Ascending aorta (tissue), 2 donors: Measurements from ENCODE around the gene CUTA. TPM values are rescaled to one million over a fixed set of nuclear protein-coding genes. Genes with fewer than 3 reads are reported as not detected.
A peak's percentile ranks its signal among the peaks of the same experiment; 100 is the strongest.

Experiments used
- DNase-seq, 2 donors: peaks; one replicate each; pipeline ENCODE4 v3.0.0-alpha.2; 2019; ENCODE audit warnings: low spot score in 2 of 2
- H3K27ac ChIP-seq, 2 donors: fragments of 200-600 bp; sonication (generic); one replicate each; pipeline ENCODE4 v1.5.1; 2016 to 2017; ENCODE audit warnings: mild to moderate bottlenecking in 1 of 2
- H3K27me3 ChIP-seq: fragments of 200-600 bp; sonication (generic); one replicate; pipeline ENCODE4 v1.5.1; 2017
- H3K36me3 ChIP-seq, 2 donors: fragments of 200-600 bp; sonication (generic); one replicate each; pipeline ENCODE4 v1.5.1; 2016
- H3K4me1 ChIP-seq, 2 donors: fragments of 200-600 bp; sonication (generic); one replicate each; pipeline ENCODE4 v1.5.1; 2016 to 2017; ENCODE audit warnings: mild to moderate bottlenecking in 1 of 2
- H3K4me3 ChIP-seq, 2 donors: fragments of 200-600 bp; sonication (generic); one replicate each; pipeline ENCODE4 v1.5.1; 2016 to 2017; ENCODE audit warnings: mild to moderate bottlenecking in 1 of 2
- H3K9me3 ChIP-seq, 2 donors: fragments of 200-600 bp; sonication (generic); one replicate each; pipeline ENCODE4 v1.5.1; 2016
- intact Hi-C: fragments of 100-400 bp; cut with DNase I; formaldehyde crosslinking; loops from one replicate; pipeline ENCODE4 v1.15.1; 2023
- total RNA-seq: library from RNA; depleted of rRNA; stranded (reverse); fragments of >200 nt; gene quantifications from one replicate; pipeline ENCODE4 v1.1.0, GENCODE V29; 2016
- TF ChIP-seq, protein P1 (sequence below), 3 experiments: fragments of 200-600 bp in 2 of 3; fragments of 450-650 bp in 1 of 3; sonication (generic) in 2 of 3; IDR thresholded peaks; one replicate each; pipeline ENCODE4 v1.5.1; 2016 to 2019; ENCODE audit warnings: antibody characterized with exemption in 3 of 3, mild to moderate bottlenecking in 1 of 3, moderate library complexity in 1 of 3

CUTA gene
- total RNA-seq, 1 donor from 2014 or later, result 77.2 TPM

- Histone ChIP-seq H3K27ac (peak within 1 kb of the TSS; percentile 95), H3K36me3 (peaks cover 8 to 12% of the 10 kb centered on the region in 2 donors), H3K9me3 (no peaks in the 10 kb centered on the region), H3K4me3 (peak within 1 kb of the TSS; percentile 69 to 77), H3K4me1 (peaks cover 19 to 44% of the 10 kb centered on the region in 2 donors), H3K27me3 (no peaks in the 10 kb centered on the region)
- peak in 1 of 2 donors; percentile 86 for DNase-seq
- TF ChIP-seq, protein P1, sequence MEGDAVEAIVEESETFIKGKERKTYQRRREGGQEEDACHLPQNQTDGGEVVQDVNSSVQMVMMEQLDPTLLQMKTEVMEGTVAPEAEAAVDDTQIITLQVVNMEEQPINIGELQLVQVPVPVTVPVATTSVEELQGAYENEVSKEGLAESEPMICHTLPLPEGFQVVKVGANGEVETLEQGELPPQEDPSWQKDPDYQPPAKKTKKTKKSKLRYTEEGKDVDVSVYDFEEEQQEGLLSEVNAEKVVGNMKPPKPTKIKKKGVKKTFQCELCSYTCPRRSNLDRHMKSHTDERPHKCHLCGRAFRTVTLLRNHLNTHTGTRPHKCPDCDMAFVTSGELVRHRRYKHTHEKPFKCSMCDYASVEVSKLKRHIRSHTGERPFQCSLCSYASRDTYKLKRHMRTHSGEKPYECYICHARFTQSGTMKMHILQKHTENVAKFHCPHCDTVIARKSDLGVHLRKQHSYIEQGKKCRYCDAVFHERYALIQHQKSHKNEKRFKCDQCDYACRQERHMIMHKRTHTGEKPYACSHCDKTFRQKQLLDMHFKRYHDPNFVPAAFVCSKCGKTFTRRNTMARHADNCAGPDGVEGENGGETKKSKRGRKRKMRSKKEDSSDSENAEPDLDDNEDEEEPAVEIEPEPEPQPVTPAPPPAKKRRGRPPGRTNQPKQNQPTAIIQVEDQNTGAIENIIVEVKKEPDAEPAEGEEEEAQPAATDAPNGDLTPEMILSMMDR (IDR thresholded peaks at IDR 0.05), result no peak
- intact Hi-C loops, result loop anchor here (5.0 to 10.0 kb wide), 5 partner anchors 148 to 1875 kb away; partner anchors contain the start of genes AGPAT1, ATP6V1G2, DDX39B and NFKBIL1
These were observed 1.9 kb upstream of the CUTA start, which contains the start of gene SYNGAP1 for GRCh38 chr6:33419580-33420490. Gene SYNGAP1, plus strand, starts transcription at chr6:33420065. Its CDS starts 200 bp downstream, at chr6:33420265.

- Histone ChIP-seq H3K4me3 (peak overlapping the region; percentile 69 to 77), H3K27ac (peak overlapping the region; percentile 95), H3K9me3 (no peaks in the 10 kb centered on the region), H3K4me1 (peaks cover 13 to 33% of the 10 kb centered on the region in 2 donors), H3K36me3 (peaks cover 19 to 22% of the 10 kb centered on the region in 2 donors), H3K27me3 (no peaks in the 10 kb centered on the region)
- TF ChIP-seq, protein P1 (IDR thresholded peaks at IDR 0.05), result no peak
- no peak for DNase-seq
- intact Hi-C loops, result loop anchor here (1.0 to 10.0 kb wide), 7 partner anchors 8 to 1874 kb away; partner anchors contain the start of genes AGPAT1, ATP6V1G2, DDX39B and NFKBIL1
These were observed 884 bp upstream of the CUTA start for GRCh38 chr6:33418690-33419291.

DNA sequence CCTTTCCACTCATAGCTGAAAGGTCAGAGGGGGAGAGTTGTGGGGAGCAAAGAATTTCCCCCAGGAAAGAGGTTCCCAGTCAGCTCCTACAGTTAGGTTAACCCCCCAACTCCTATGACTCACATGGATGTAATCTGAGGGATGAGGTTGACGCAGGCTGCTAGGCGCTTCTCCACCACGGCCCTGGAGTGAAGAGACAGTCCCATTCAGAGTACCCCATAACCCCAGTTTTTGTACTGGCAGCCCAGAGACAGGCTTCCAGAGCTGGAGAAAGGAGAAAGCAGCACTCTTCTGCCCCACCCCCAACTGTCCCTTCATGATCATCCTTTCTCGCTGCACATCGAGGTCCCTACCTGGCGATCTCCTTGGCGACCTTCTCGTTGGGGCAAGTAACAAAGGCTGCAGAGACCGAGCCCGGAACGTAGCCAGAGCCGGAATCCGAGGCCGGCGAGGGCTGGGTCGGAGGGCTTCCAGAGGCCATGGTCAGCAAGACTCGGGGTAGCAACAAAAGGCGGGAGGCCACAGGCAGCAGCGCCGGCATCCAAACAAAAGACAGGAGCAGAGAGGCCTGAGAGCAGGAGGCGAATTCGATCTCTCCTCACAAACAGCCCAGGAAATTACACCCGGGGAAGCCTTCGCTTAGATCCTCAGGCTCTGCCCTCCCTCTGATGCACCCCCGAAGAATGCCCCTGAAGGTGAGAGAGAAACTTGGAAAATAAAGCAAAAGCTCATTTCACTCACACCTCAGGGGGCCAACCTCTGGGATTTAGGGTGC lies 592 bp downstream of the CUTA start:
- TF ChIP-seq, protein P1 (IDR thresholded peaks at IDR 0.05), result no peak
- H3K9me3 ChIP-seq, result no peaks in the 10 kb centered on the region
- peak overlapping the region; percentile 82 to 85 for H3K4me3 ChIP-seq
- H3K27ac ChIP-seq, result peak overlapping the region; percentile 91 to 95
- no peaks in the 10 kb centered on the region for H3K27me3 ChIP-seq
- H3K4me1 ChIP-seq, result peaks cover 17 to 33% of the 10 kb centered on the region in 2 donors
- intact Hi-C loops, result loop anchor here (5.0 to 10.0 kb wide), 5 partner anchors 145 to 1873 kb away; partner anchors contain the start of genes AGPAT1, ATP6V1G2, DDX39B and NFKBIL1
- DNase-seq, result no peak
- H3K36me3 ChIP-seq, result peaks cover 32 to 37% of the 10 kb centered on the region in 2 donors

- intact Hi-C loops, result loop anchor here (5.0 to 10.0 kb wide), 5 partner anchors 144 to 1872 kb away; partner anchors contain the start of genes AGPAT1, ATP6V1G2, DDX39B and NFKBIL1
- no peaks in the 10 kb centered on the region for H3K9me3 ChIP-seq
- peak overlapping the region; percentile 82 to 85 for H3K4me3 ChIP-seq
- no peak for DNase-seq
- TF ChIP-seq, protein P1 (IDR thresholded peaks at IDR 0.05), result no peak
- peak overlapping the region; percentile 91 to 95 for H3K27ac ChIP-seq
- no peaks in the 10 kb centered on the region for H3K27me3 ChIP-seq
- peaks cover 32 to 40% of the 10 kb centered on the region in 2 donors for H3K36me3 ChIP-seq
- H3K4me1 ChIP-seq, result peaks cover 23 to 40% of the 10 kb centered on the region in 2 donors
These were observed 1.4 kb downstream of the CUTA start for GRCh38 chr6:33416386-33417127.
